Gastrocnemius medialis (tissue), 4 donors: ENCODE results near the gene TLR1. TPM values are rescaled to one million over a fixed set of nuclear protein-coding genes. Genes with fewer than 3 reads are reported as not detected.
"Not testable (repeated sequence)": the region's sequence is repeated elsewhere in the genome, so short reads cannot be mapped to it uniquely, and the experiment has no call there.

Experiments
- ATAC-seq, 2 donors: fragments of 150-250 bp; one replicate each; pipeline ENCODE4 v1.9.1; 2016
- DNase-seq, 2 donors: peaks; one replicate each; pipeline ENCODE4 v3.0.0-alpha.2; 2019
- H3K27ac ChIP-seq, 4 donors: fragments of 200-600 bp; sonication (generic); 1 replicate in 1 of 4; 2 replicates in 3 of 4; pipeline ENCODE4 v1.5.1; 2016 to 2018; ENCODE audit warnings: mild to moderate bottlenecking in 2 of 4, moderate library complexity in 1 of 4
- H3K27me3 ChIP-seq, 3 donors: fragments of 200-600 bp; sonication (generic) in 2 of 3; 1 replicate in 1 of 3; 2 replicates in 2 of 3; pipeline versions ENCODE4 v1.5.1 to v1.6.0; 2016 to 2019; ENCODE audit warnings: mild to moderate bottlenecking in 1 of 3, moderate library complexity in 1 of 3
- H3K36me3 ChIP-seq, 2 donors: fragments of 200-600 bp; sonication (generic) in 1 of 2; one replicate each; pipeline ENCODE4 v1.5.1; 2017 to 2018
- H3K4me1 ChIP-seq, 2 donors: fragments of 200-600 bp; sonication (generic) in 1 of 2; one replicate each; pipeline ENCODE4 v1.5.1; 2016 to 2017; ENCODE audit warnings: mild to moderate bottlenecking in 2 of 2
- H3K4me3 ChIP-seq, 4 donors: fragments of 200-600 bp; sonication (generic) in 3 of 4; 1 replicate in 1 of 4; 2 replicates in 3 of 4; pipeline ENCODE4 v1.5.1; 2016 to 2019; ENCODE audit warnings: mild to moderate bottlenecking in 2 of 4
- H3K9me3 ChIP-seq, 3 donors: fragments of 200-600 bp; sonication (generic) in 2 of 3; 1 replicate in 1 of 3; 2 replicates in 2 of 3; pipeline ENCODE4 v1.5.1; 2016 to 2019
- CTCF ChIP-seq, 5 experiments: fragments of 450-650 bp in 3 of 5; fragments of 200-600 bp in 2 of 5; sonication (generic) in 2 of 5; IDR thresholded peaks in 4 of 5; conservative IDR thresholded peaks in 1 of 5; 1 replicate in 4 of 5; 2 replicates in 1 of 5; pipeline ENCODE4 v1.5.1; 2016 to 2019; ENCODE audit warnings: antibody characterized with exemption in 5 of 5, mild to moderate bottlenecking in 3 of 5, moderate library complexity in 3 of 5
- POLR2A ChIP-seq, 2 donors: fragments of 450-650 bp; IDR thresholded peaks; one replicate each; pipeline ENCODE4 v1.6.1; 2017; ENCODE audit warnings: antibody characterized with exemption in 2 of 2, mild to moderate bottlenecking in 2 of 2, moderate library complexity in 2 of 2
- in situ Hi-C, 4 donors: fragments of 200-750 bp; cut with MboI; loops; one replicate each; pipeline versions ENCODE4 v1.15.0 to v1.8.0; 2017; ENCODE audit warnings: low sequenced_read_pairs in 4 of 4
- intact Hi-C: fragments of 100-400 bp; cut with DNase I; formaldehyde crosslinking; loops from one replicate; pipeline ENCODE4 v1.15.1; 2023; ENCODE audit warnings: low total_unique reads
- total RNA-seq, 4 donors: library from RNA; depleted of rRNA; stranded (reverse); fragments of >200 nt; gene quantifications; one replicate each; pipeline versions ENCODE4 v1.1.0 to v1.2.3, GENCODE V29; 2016

Gene TLR1
- total RNA-seq, 4 donors from 2014 or later, result 1.3 to 2.4 (median 1.5) TPM; not detected in 1

DNA sequence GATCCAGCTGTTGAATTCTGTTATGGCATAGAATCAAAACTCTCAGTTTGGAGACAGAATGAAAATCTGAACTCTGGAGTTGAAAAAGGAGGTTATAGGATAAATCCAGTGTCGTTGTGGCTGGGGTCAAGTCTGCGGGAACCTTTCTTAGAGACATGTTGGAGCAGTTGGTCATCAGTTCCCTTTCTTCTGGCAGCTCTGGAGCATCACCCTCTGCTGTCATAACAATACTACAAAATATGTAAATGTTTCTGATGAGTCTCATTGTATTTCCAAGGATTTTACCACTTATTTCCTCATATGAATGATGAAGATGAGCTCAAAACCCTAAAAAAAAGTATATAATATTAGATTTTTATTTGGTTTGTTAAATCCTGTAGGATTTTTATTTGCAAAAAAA, 29.3 kb downstream of the TLR1 start:
- DNase-seq, result no peak
- ATAC-seq, result no peak
- in situ Hi-C loops, result no loop called here
- Histone ChIP-seq H3K27me3 (no peaks in the 10 kb centered on the region), H3K27ac (no peak overlapping the region), H3K4me1 (no peaks in the 10 kb centered on the region), H3K4me3 (no peak overlapping the region), H3K9me3 (no peaks in the 10 kb centered on the region), H3K36me3 (no peaks in the 10 kb centered on the region)
- intact Hi-C loops, result no loop called here
- no peak for TF ChIP-seq CTCF (IDR thresholded peaks at IDR 0.05 in 4 of 5, conservative IDR thresholded peaks at IDR 0.05 in 1 of 5)
- no peak for TF ChIP-seq POLR2A (IDR thresholded peaks at IDR 0.05)

- Histone ChIP-seq H3K4me1 (no peaks in the 10 kb centered on the region), H3K4me3 (no peak overlapping the region), H3K27ac (no peak overlapping the region), H3K9me3 (no peaks in the 10 kb centered on the region), H3K36me3 (no peaks in the 10 kb centered on the region), H3K27me3 (no peaks in the 10 kb centered on the region)
- no peak for ATAC-seq
- TF ChIP-seq POLR2A (IDR thresholded peaks at IDR 0.05) (no peak), CTCF (IDR thresholded peaks at IDR 0.05 in 4 of 5, conservative IDR thresholded peaks at IDR 0.05 in 1 of 5) (no peak)
- DNase-seq, result no peak
- intact Hi-C loops (no loop called here), in situ Hi-C loops (loop anchor here in 1 of 4 donors (25.0 kb wide), 1 partner anchor 363 kb away; no protein-coding TSS in a partner anchor)
Measured at GRCh38 chr4:38774181-38774955, 30.2 kb downstream of the TLR1 start.

GRCh38 chr4:38770281-38770680, 34.3 kb downstream of the TLR1 start:
- DNase-seq, H3K4me3 ChIP-seq, intact Hi-C loops, H3K9me3 ChIP-seq, ATAC-seq, H3K27me3 ChIP-seq, H3K27ac ChIP-seq, H3K4me1 ChIP-seq, H3K36me3 ChIP-seq: not testable (repeated sequence)
- in situ Hi-C loops, result loop anchor here in 1 of 4 donors (25.0 kb wide), 1 partner anchor 367 kb away; no protein-coding TSS in a partner anchor

DNA sequence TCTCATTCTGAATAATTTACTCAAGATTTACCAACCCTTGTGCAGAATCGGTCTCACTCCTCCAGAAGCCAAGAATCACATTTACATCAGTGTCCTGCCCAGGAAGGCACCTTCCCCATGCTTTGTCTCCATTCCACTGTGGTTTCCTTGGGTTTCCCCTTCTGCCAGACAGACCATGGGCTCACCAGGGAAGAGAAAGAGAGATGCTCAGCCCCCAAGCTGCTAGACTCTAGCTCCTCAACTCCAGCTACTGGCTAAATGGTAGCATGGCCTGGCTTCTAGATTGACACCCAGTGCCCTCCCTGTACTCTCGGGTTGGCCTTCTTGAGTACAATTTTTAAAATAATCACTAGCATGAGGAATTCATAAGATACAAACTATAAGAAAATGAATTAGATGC, 34.7 kb downstream of the TLR1 start:
- no peaks in the 10 kb centered on the region for H3K4me1 ChIP-seq
- no peaks in the 10 kb centered on the region for H3K27me3 ChIP-seq
- no peaks in the 10 kb centered on the region for H3K36me3 ChIP-seq
- H3K4me3 ChIP-seq, result no peak overlapping the region
- TF ChIP-seq POLR2A (IDR thresholded peaks at IDR 0.05), result no peak
- no peak for TF ChIP-seq CTCF (IDR thresholded peaks at IDR 0.05 in 4 of 5, conservative IDR thresholded peaks at IDR 0.05 in 1 of 5)
- no peaks in the 10 kb centered on the region for H3K9me3 ChIP-seq
- in situ Hi-C loops (loop anchor here in 1 of 4 donors (25.0 kb wide), 1 partner anchor 367 kb away; no protein-coding TSS in a partner anchor), intact Hi-C loops (no loop called here)
- no peak for ATAC-seq
- DNase-seq, result no peak
- H3K27ac ChIP-seq, result no peak overlapping the region

- no peaks in the 10 kb centered on the region for H3K9me3 ChIP-seq
- H3K4me3 ChIP-seq, result no peak overlapping the region
- intact Hi-C loops, result no loop called here
- in situ Hi-C loops, result loop anchor here in 1 of 4 donors (25.0 kb wide), 1 partner anchor 368 kb away; no protein-coding TSS in a partner anchor
- no peak for ATAC-seq
- no peaks in the 10 kb centered on the region for H3K4me1 ChIP-seq
- H3K36me3 ChIP-seq, result no peaks in the 10 kb centered on the region
- TF ChIP-seq CTCF (IDR thresholded peaks at IDR 0.05 in 4 of 5, conservative IDR thresholded peaks at IDR 0.05 in 1 of 5) (no peak), POLR2A (IDR thresholded peaks at IDR 0.05) (no peak)
- H3K27ac ChIP-seq, result no peak overlapping the region
- DNase-seq, result no peak
- H3K27me3 ChIP-seq, result no peaks in the 10 kb centered on the region
Measured at GRCh38 chr4:38769441-38769840, 35.1 kb downstream of the TLR1 start.
